PC-9 (cell line): ENCODE results near the gene MEIS2. TPM values are rescaled to one million over a fixed set of nuclear protein-coding genes. Genes with fewer than 3 reads are reported as not detected.
A peak's percentile ranks its signal among the peaks of the same experiment; 100 is the strongest.

Experiments
- BruUV-seq: library from RNA; stranded (reverse); fragments of 400-500 nt; replicated peaks from 2 replicates; lab custom pipeline; 2021; lab: Mats Ljungman, UMichigan
- CTCF ChIA-PET: fragments of 300-600 bp; sonication (Branson Sonifier 250); formaldehyde crosslinking; loops from one replicate; lab custom pipeline; 2022; ENCODE audit warnings: antibody characterized with exemption; lab: Charles Lee
- POLR2A ChIA-PET: fragments of 300-600 bp; sonication (Branson Sonifier 250); formaldehyde crosslinking; loops from one replicate; lab custom pipeline; 2022; ENCODE audit warnings: antibody characterized with exemption; ENCODE audit not compliant: unreplicated experiment; lab: Charles Lee
- DNase-seq, 2 experiments: peaks; one replicate each; pipeline versions ENCODE4 v3.0.0 to v3.0.0-alpha.2; 2015 to 2022; ENCODE audit warnings: mixed read lengths in 1 of 2
- H2AFZ ChIP-seq: fragments of 200-600 bp; sonication (generic); 2 replicates; pipeline ENCODE4 v1.8.1; 2017; ENCODE audit warnings: antibody characterized with exemption
- H3F3A ChIP-seq: fragments of 200-600 bp; sonication (generic); 2 replicates; pipeline ENCODE4 v1.8.1; 2017; ENCODE audit warnings: antibody characterized with exemption, mild to moderate bottlenecking, low read depth; ENCODE audit not compliant: insufficient read depth
- H3K27ac ChIP-seq: fragments of 200-600 bp; sonication (generic); 2 replicates; pipeline ENCODE4 v1.6.1; 2016; ENCODE audit warnings: mixed run types
- H3K27me3 ChIP-seq: fragments of 200-600 bp; sonication (generic); 2 replicates; pipeline ENCODE4 v1.6.1; 2016; ENCODE audit warnings: low read depth, mixed run types; ENCODE audit not compliant: insufficient read depth
- H3K36me3 ChIP-seq: fragments of 200-600 bp; sonication (generic); 2 replicates; pipeline ENCODE4 v1.6.1; 2016; ENCODE audit warnings: low read depth, mixed run types
- H3K4me1 ChIP-seq: fragments of 200-600 bp; sonication (generic); replicated peaks from 2 replicates; pipeline ENCODE4 v1.6.1; 2016; ENCODE audit warnings: mixed run types; ENCODE audit not compliant: insufficient read depth
- H3K4me2 ChIP-seq: fragments of 200-600 bp; sonication (generic); 2 replicates; pipeline ENCODE4 v1.6.1; 2017; ENCODE audit warnings: mixed run types
- H3K4me3 ChIP-seq: fragments of 200-600 bp; sonication (generic); 2 replicates; pipeline ENCODE4 v1.6.1; 2016; ENCODE audit warnings: mixed run types
- H3K79me2 ChIP-seq: fragments of 200-600 bp; sonication (generic); 2 replicates; pipeline ENCODE4 v1.6.1; 2017; ENCODE audit warnings: low read depth, mixed run types
- H3K9me2 ChIP-seq: fragments of 200-600 bp; sonication (generic); 2 replicates; pipeline ENCODE4 v1.8.1; 2017; ENCODE audit warnings: mild to moderate bottlenecking; ENCODE audit not compliant: insufficient read depth
- H3K9me3 ChIP-seq: fragments of 200-600 bp; sonication (generic); 2 replicates; pipeline ENCODE4 v1.8.1; 2016; ENCODE audit warnings: low read depth; ENCODE audit not compliant: insufficient read depth
- H4K20me1 ChIP-seq: fragments of 200-600 bp; sonication (generic); 2 replicates; pipeline ENCODE4 v1.8.1; 2017; ENCODE audit not compliant: insufficient read depth
- CTCF ChIP-seq: fragments of 200-600 bp; sonication (generic); conservative IDR thresholded peaks from 2 replicates; pipeline ENCODE4 v1.6.1; 2017; ENCODE audit warnings: mixed run types, antibody characterized with exemption, mild to moderate bottlenecking, moderate library complexity
- EZH2 ChIP-seq: fragments of 200-600 bp; sonication (generic); IDR thresholded peaks from 2 replicates; pipeline ENCODE4 v1.8.0; 2017; ENCODE audit warnings: antibody characterized with exemption, low read depth
- intact Hi-C: fragments of 100-400 bp; cut with micrococcal nuclease; formaldehyde crosslinking; loops from one replicate; pipeline ENCODE4 v1.10.0; 2022; ENCODE audit not compliant: unreplicated experiment
- total RNA-seq: library from RNA; stranded (reverse); gene quantifications from 2 replicates; pipeline ENCODE4 v1.2.3, GENCODE V29; 2021

The MEIS2 gene
- total RNA-seq, 1 experiment from 2014 or later = 29.1 TPM

GRCh38 chr15:37133602-37134001 lies 33.3 kb upstream of the MEIS2 start:
- CTCF ChIA-PET = interaction anchor here (0.6 kb wide), 2 partner anchors 245 to 1126 kb away, joined by 5 to 7 read pairs; no protein-coding TSS in a partner anchor
- intact Hi-C loops = loop anchor here (1.0 to 10.0 kb wide), 6 partner anchors 250 to 1846 kb away; no protein-coding TSS in a partner anchor
- no peaks in the 10 kb centered on the region for H3F3A ChIP-seq
- H3K4me1 ChIP-seq = no peaks in the 10 kb centered on the region
- H3K4me3 ChIP-seq = no peak overlapping the region
- TF ChIP-seq CTCF = peak; percentile 54
- TF ChIP-seq EZH2 = no peak
- H3K4me2 ChIP-seq = peak overlapping the region; percentile 3; the same call in 1 of the 2 replicates
- H3K9me3 ChIP-seq = no peaks in the 10 kb centered on the region
- H2AFZ ChIP-seq = no peak overlapping the region
- DNase-seq = no peak
- H3K9me2 ChIP-seq = no peaks in the 10 kb centered on the region
- no peaks in the 10 kb centered on the region for H3K79me2 ChIP-seq
- no TSS peak for BruUV-seq
- no peaks in the 10 kb centered on the region for H3K27me3 ChIP-seq
- POLR2A ChIA-PET = no interaction called here
- no peaks in the 10 kb centered on the region for H4K20me1 ChIP-seq
- no peak overlapping the region for H3K27ac ChIP-seq
- H3K36me3 ChIP-seq = no peaks in the 10 kb centered on the region

GRCh38 chr15:37132826-37133417 lies 32.6 kb upstream of the MEIS2 start:
- Histone ChIP-seq H3K27me3 (no peaks in the 10 kb centered on the region), H2AFZ (no peak overlapping the region)
- no TSS peak for BruUV-seq

GRCh38 chr15:37131621-37132020 lies 31.3 kb upstream of the MEIS2 start:
- Histone ChIP-seq H3K4me3 (no peak overlapping the region), H3K9me3 (no peaks in the 10 kb centered on the region), H3K27ac (no peak overlapping the region), H3K36me3 (no peaks in the 10 kb centered on the region), H3F3A (no peaks in the 10 kb centered on the region), H3K79me2 (no peaks in the 10 kb centered on the region), H3K27me3 (no peaks in the 10 kb centered on the region), H2AFZ (no peak overlapping the region), H4K20me1 (no peaks in the 10 kb centered on the region), H3K9me2 (no peaks in the 10 kb centered on the region), H3K4me2 (no peak overlapping the region), H3K4me1 (no peaks in the 10 kb centered on the region)
- intact Hi-C loops = loop anchor here (5.0 to 10.0 kb wide), 3 partner anchors 753 to 1844 kb away; no protein-coding TSS in a partner anchor
- TF ChIP-seq EZH2 (no peak), CTCF (no peak)
- BruUV-seq = no TSS peak
- CTCF ChIA-PET = no interaction called here
- POLR2A ChIA-PET = no interaction called here
- no peak for DNase-seq

More at GRCh38 chr15:37132826-37133417, 32.6 kb upstream of the MEIS2 start:
- no peaks in the 10 kb centered on the region for H3K9me2 ChIP-seq
- no peaks in the 10 kb centered on the region for H3K79me2 ChIP-seq
- intact Hi-C loops = loop anchor here (1.0 to 10.0 kb wide), 5 partner anchors 250 to 1846 kb away; no protein-coding TSS in a partner anchor
- DNase-seq = no peak
- no peak overlapping the region for H3K4me2 ChIP-seq
- no peak overlapping the region for H3K27ac ChIP-seq
- CTCF ChIA-PET = no interaction called here
- TF ChIP-seq EZH2 = no peak
- no peak for TF ChIP-seq CTCF
- POLR2A ChIA-PET = no interaction called here
- no peaks in the 10 kb centered on the region for H4K20me1 ChIP-seq
- no peak overlapping the region for H3K4me3 ChIP-seq
- no peaks in the 10 kb centered on the region for H3K36me3 ChIP-seq
- no peaks in the 10 kb centered on the region for H3K4me1 ChIP-seq
- no peaks in the 10 kb centered on the region for H3K9me3 ChIP-seq
- H3F3A ChIP-seq = no peaks in the 10 kb centered on the region
